Large intestine (tissue), 3 donors: ENCODE measurements around the gene SCAPER. TPM values are rescaled to one million over a fixed set of nuclear protein-coding genes. Genes with fewer than 3 reads are reported as not detected.
"Not testable (repeated sequence)": the region's sequence is repeated elsewhere in the genome, so short reads cannot be mapped to it uniquely, and the experiment has no call there.

Experiments
- DNase-seq, 2 donors: peaks; one replicate each; pipeline versions ENCODE4 v3.0.0 to v3.0.0-alpha.2; 2013
- H3K27ac ChIP-seq: one replicate; pipeline ENCODE4 v1.5.1; 2013; ENCODE audit warnings: low read length
- H3K27me3 ChIP-seq: 2 replicates; pipeline ENCODE4 v1.6.1; 2013; ENCODE audit warnings: low read length; ENCODE audit not compliant: control insufficient read depth, insufficient read depth
- H3K36me3 ChIP-seq: 2 replicates; pipeline ENCODE4 v1.6.1; 2013; ENCODE audit warnings: low read length; ENCODE audit not compliant: control insufficient read depth, insufficient read depth
- H3K4me1 ChIP-seq: one replicate; pipeline ENCODE4 v1.6.1; 2013; ENCODE audit warnings: low read length; ENCODE audit not compliant: control insufficient read depth, insufficient read depth
- H3K4me3 ChIP-seq: one replicate; pipeline ENCODE4 v1.5.1; 2013; ENCODE audit warnings: low read length
- H3K9me3 ChIP-seq: one replicate; pipeline ENCODE4 v1.6.1; 2013; ENCODE audit warnings: mild to moderate bottlenecking, low read depth, low read length, moderate library complexity; ENCODE audit not compliant: control insufficient read depth
- WGBS: methylation state at CpG from one replicate; pipeline ENCODE4 v1.1.5; 2013; ENCODE audit warnings: low lambda C conversion rate; ENCODE audit not compliant: insufficient coverage; 5-methylcytosine and 5-hydroxymethylcytosine counted together
- polyA plus RNA-seq: library from polyadenylated mRNA; unstranded; fragments of 120-200 nt; gene quantifications from one replicate; pipeline ENCODE4 v1.2.1, GENCODE V29; 2013

Gene SCAPER
- polyA plus RNA-seq, 1 donor = 28.0 TPM

- no peaks in the 10 kb centered on the region for H3K36me3 ChIP-seq
- DNase-seq = no peak
- no peaks in the 10 kb centered on the region for H3K9me3 ChIP-seq
- H3K27ac ChIP-seq = peak overlapping the region; percentile 98
- H3K4me3 ChIP-seq = peak overlapping the region; percentile 91
- H3K4me1 ChIP-seq = peaks cover 13% of the 10 kb centered on the region
- H3K27me3 ChIP-seq = no peaks in the 10 kb centered on the region
- 0% methylated on average over 2 of the region's 9 CpGs for WGBS
These were observed 715 bp upstream of the SCAPER start for GRCh38 chr15:76905855-76906254.

GRCh38 chr15:76904461-76905012, 603 bp downstream of the SCAPER start:
- peak; percentile 61 to 89 for DNase-seq
- WGBS = no CpG with 5 or more reads among the region's 29 CpGs

GRCh38 chr15:76903251-76903681, 1.9 kb downstream of the SCAPER start:
- Histone ChIP-seq H3K9me3 (peaks cover 7% of the 10 kb centered on the region), H3K27me3 (no peaks in the 10 kb centered on the region), H3K4me1 (peaks cover 17% of the 10 kb centered on the region), H3K4me3 (no peak overlapping the region), H3K36me3 (no peaks in the 10 kb centered on the region), H3K27ac (peak overlapping the region; percentile 98)
- DNase-seq = peak in 1 of 2 donors; percentile 41

More at GRCh38 chr15:76904461-76905012, 603 bp downstream of the SCAPER start:
- no peaks in the 10 kb centered on the region for H3K27me3 ChIP-seq
- H3K36me3 ChIP-seq = no peaks in the 10 kb centered on the region
- peaks cover 17% of the 10 kb centered on the region for H3K4me1 ChIP-seq
- peak overlapping the region; percentile 98 for H3K27ac ChIP-seq
- H3K9me3 ChIP-seq = peaks cover under 1% of the 10 kb centered on the region
- peak overlapping the region; percentile 91 for H3K4me3 ChIP-seq

GRCh38 chr15:76901965-76902364, 3.2 kb downstream of the SCAPER start:
- no peak overlapping the region for H3K4me3 ChIP-seq
- no peaks in the 10 kb centered on the region for H3K36me3 ChIP-seq
- no peak for DNase-seq
- peaks cover 7% of the 10 kb centered on the region for H3K9me3 ChIP-seq
- H3K27ac ChIP-seq = no peak overlapping the region
- H3K4me1 ChIP-seq = peaks cover 17% of the 10 kb centered on the region
- no peaks in the 10 kb centered on the region for H3K27me3 ChIP-seq
- WGBS = 100% methylated on average over 1 of the region's 2 CpGs

DNA sequence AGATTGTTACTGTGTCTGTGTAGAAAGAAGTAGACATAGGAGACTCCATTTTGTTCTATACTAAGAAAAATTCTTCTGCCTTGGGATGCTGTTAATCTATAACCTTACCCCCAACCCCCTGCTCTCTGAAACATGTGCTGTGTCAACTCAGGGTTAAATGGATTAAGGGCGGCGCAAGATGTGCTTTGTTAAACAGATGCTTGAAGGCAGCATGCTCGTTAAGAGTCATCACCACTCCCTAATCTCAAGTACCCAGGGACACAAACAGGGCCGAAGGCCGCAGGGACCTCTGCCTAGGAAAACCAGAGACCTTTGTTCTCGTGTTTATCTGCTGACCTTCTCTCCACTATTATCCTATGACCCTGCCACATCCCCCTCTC, 5.2 kb downstream of the SCAPER start:
- H3K4me1 ChIP-seq = peaks cover 13% of the 10 kb centered on the region
- H3K27me3 ChIP-seq, DNase-seq, H3K27ac ChIP-seq, H3K4me3 ChIP-seq, H3K36me3 ChIP-seq, H3K9me3 ChIP-seq: not testable (repeated sequence)
- no CpG with 5 or more reads among the region's 6 CpGs for WGBS

DNA sequence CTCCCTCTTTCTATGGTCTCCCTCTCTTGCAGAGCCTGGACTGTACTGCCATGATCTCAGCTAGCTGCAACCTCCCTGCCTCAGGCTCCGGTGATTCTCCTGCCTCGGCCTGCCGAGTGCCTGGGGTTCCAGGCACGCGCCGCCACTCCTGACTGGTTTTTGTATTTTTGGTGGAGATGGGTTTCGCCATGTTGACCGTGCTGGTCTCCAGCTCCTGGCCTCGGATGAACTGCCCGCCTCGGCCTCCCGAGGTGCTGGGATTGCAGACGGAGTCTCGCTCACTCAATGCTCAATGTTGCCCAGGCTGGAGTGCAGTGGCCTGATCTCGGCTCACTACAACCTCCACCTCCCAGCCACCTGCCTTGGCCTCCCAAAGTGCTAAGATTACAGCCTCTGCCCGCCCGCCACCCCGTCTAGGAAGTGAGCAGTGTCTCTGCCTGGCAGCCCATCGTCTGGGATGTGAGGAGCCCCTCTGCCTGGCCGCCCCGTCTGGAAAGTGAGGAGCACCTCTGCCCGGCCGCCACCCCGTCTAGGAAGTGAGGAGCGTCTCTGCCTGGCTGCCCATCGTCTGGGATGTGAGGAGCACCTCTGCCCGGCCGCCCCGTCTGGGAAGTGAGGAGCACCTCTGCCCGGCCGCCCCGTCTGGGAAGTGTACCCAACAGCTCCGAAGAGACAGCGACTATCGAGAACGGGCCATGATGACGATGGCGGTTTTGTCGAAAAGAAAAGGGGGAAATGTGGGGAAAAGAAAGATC, 5.8 kb downstream of the SCAPER start:
- not testable (repeated sequence) for H3K27ac ChIP-seq, DNase-seq, H3K9me3 ChIP-seq, H3K27me3 ChIP-seq, H3K4me3 ChIP-seq, H3K36me3 ChIP-seq
- no CpG with 5 or more reads among the region's 39 CpGs for WGBS
- H3K4me1 ChIP-seq = peaks cover 13% of the 10 kb centered on the region

DNA sequence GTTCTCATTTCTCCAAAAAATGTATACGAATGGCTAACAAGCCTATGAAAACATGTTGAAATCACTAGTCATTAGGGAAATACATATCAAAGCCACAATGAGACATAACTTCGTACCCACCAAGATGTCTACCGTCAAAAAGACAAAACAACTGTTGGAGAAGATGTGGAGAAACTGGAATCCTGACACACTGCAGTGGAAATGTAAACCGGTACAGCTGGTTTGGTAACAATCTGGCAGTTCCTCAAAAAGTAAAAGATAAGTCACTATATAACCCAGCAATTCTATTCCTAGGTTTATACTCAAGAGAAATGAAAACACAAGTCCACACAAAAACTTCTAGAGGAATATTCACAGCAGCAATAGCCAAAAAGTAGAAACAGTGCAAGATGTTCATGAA, 7.0 kb downstream of the SCAPER start:
- DNase-seq = no peak
- no CpG with 5 or more reads among the region's 4 CpGs for WGBS

DNA sequence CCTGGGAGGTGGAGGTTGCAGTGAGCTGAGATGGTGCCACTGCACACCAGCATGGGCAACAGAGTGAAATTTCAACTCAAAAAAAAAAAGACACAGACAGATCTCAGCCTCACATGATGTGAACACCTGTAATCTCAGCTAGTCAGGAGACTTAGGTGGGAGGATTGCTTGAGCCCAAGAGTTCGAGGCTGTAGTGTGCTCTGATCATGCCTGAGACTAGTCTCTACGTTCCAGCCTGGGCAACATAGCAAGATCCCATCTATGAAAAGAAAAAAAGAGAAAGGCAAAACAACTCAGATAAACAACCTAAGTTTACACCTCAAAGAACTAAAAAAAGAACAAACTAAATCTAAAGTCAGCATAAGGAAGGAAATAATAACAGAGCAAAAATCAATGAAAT, 11.0 kb downstream of the SCAPER start:
- DNase-seq = no peak
- H3K9me3 ChIP-seq = peaks cover 3% of the 10 kb centered on the region
- H3K27me3 ChIP-seq = no peaks in the 10 kb centered on the region
- WGBS = 100% methylated on average over 2 of the region's 2 CpGs
- no peak overlapping the region for H3K27ac ChIP-seq
- peaks cover 6% of the 10 kb centered on the region for H3K36me3 ChIP-seq
- no peak overlapping the region for H3K4me3 ChIP-seq
- no peaks in the 10 kb centered on the region for H3K4me1 ChIP-seq

More for the DNA sequence above, 7.0 kb downstream of the SCAPER start:
- Histone ChIP-seq H3K27me3 (no peaks in the 10 kb centered on the region), H3K27ac (no peak overlapping the region), H3K4me3 (no peak overlapping the region), H3K9me3 (peaks cover 7% of the 10 kb centered on the region), H3K36me3 (peaks cover 6% of the 10 kb centered on the region), H3K4me1 (peaks cover 4% of the 10 kb centered on the region)

DNA sequence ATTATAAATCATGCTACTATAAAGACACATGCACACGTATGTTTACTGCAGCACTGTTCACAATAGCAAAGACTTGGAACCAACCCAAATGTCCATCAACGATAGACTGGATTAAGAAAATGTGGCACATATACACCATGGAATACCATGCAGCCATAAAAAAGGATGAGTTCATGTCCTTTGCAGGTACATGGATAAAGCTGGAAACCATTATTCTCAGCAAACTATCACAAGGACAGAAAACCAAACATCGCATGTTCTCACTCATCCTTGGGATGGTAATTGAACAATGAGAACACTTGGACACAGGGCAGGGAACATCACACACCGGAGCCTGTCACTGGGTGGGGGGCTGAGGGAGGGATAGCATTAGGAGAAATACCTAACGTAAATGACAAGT, 12.3 kb downstream of the SCAPER start:
- not testable (repeated sequence) for H3K9me3 ChIP-seq, H3K4me1 ChIP-seq, H3K36me3 ChIP-seq, H3K4me3 ChIP-seq, H3K27me3 ChIP-seq, H3K27ac ChIP-seq, DNase-seq
- WGBS = no CpG with 5 or more reads among the region's 5 CpGs

GRCh38 chr15:76887280-76888141, 17.6 kb downstream of the SCAPER start:
- DNase-seq, H3K9me3 ChIP-seq, H3K27me3 ChIP-seq, H3K4me3 ChIP-seq, H3K4me1 ChIP-seq, H3K36me3 ChIP-seq, H3K27ac ChIP-seq: not testable (repeated sequence)
- no CpG with 5 or more reads among the region's 14 CpGs for WGBS
